Mesodermal cell (in vitro differentiated cells): Measurements from ENCODE around the gene SEH1L.

Experiments
- H3K27ac ChIP-seq: 2 replicates; pipeline ENCODE4 v1.7.0; 2013; ENCODE audit warnings: mild to moderate bottlenecking, low read depth, low read length, moderate library complexity; ENCODE audit not compliant: severe bottlenecking
- H3K36me3 ChIP-seq: 2 replicates; pipeline ENCODE4 v1.7.1; 2013; ENCODE audit warnings: mild to moderate bottlenecking, low read length, moderate library complexity; ENCODE audit not compliant: control insufficient read depth, insufficient read depth
- H3K4me1 ChIP-seq: one replicate; pipeline ENCODE4 v1.7.1; 2013; ENCODE audit warnings: mild to moderate bottlenecking, low read length; ENCODE audit not compliant: insufficient read depth, control insufficient read depth, poor library complexity, severe bottlenecking
- H3K4me3 ChIP-seq: 2 replicates; pipeline ENCODE4 v1.7.0; 2013; ENCODE audit warnings: low read length, control low read depth, mild to moderate bottlenecking; ENCODE audit not compliant: insufficient read depth, poor library complexity, severe bottlenecking; ENCODE audit errors: extremely low read depth
- H3K9me3 ChIP-seq: 2 replicates; pipeline ENCODE4 v1.7.1; 2013; ENCODE audit warnings: mild to moderate bottlenecking, low read length, moderate library complexity; ENCODE audit not compliant: control insufficient read depth
- WGBS, 2 experiments: methylation state at CpG; one replicate each; pipeline ENCODE4 v1.1.5; 2013; ENCODE audit warnings: missing lambda C conversion rate in 2 of 2; ENCODE audit not compliant: insufficient coverage in 2 of 2; 5-methylcytosine and 5-hydroxymethylcytosine counted together

Gene SEH1L

DNA sequence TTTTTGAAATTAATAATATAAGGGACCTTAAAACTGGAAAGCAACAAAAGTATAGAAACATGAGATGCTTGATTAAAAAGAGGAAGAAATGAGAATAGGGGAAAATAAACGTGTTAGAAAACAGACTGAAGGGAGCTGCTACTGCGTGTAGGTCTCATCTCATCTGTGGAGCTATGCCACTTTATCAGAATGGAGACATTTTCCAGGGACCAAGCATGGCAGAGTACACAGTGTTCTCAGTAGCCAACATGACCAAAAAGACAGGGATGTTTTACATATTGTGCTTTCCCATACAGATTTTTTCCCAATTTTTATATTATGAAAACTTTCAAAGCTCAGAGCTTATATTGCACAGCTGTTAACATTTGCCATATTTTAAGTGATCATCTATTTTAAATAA is 66.4 kb downstream of the SEH1L start:
- Histone ChIP-seq H3K27ac (no peak overlapping the region), H3K4me1 (no peaks in the 10 kb centered on the region), H3K36me3 (peaks cover 89% of the 10 kb centered on the region), H3K4me3 (no peak overlapping the region), H3K9me3 (no peaks in the 10 kb centered on the region)
- WGBS, 2 experiments = 90 to 100% methylated on average over 2 of the region's 2 CpGs

DNA sequence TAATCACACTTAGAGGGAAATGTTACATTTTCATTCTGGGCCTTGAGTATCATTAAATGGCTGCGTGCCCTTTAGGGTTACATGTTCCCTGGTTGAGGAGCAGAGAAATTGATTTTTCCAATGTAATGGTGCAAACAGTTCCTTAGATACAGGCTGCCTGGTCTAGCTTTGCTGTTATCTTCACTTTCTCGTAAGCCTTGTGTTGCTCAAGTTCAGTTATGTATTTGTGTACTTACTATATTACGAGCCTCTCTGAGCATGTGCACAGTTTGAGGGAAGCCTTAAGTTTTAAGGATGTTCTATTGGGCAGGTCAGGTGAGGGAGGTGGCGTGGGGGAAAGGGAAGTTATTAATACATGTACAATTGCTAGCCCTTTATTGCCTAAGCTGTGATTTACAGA is 67.0 kb downstream of the SEH1L start:
- no peaks in the 10 kb centered on the region for H3K4me1 ChIP-seq
- H3K36me3 ChIP-seq = peaks cover 88% of the 10 kb centered on the region
- WGBS, 2 experiments = 100% methylated on average over 1 to 4 of the region's 4 CpGs
- H3K9me3 ChIP-seq = no peaks in the 10 kb centered on the region
- no peak overlapping the region for H3K27ac ChIP-seq
- no peak overlapping the region for H3K4me3 ChIP-seq

DNA sequence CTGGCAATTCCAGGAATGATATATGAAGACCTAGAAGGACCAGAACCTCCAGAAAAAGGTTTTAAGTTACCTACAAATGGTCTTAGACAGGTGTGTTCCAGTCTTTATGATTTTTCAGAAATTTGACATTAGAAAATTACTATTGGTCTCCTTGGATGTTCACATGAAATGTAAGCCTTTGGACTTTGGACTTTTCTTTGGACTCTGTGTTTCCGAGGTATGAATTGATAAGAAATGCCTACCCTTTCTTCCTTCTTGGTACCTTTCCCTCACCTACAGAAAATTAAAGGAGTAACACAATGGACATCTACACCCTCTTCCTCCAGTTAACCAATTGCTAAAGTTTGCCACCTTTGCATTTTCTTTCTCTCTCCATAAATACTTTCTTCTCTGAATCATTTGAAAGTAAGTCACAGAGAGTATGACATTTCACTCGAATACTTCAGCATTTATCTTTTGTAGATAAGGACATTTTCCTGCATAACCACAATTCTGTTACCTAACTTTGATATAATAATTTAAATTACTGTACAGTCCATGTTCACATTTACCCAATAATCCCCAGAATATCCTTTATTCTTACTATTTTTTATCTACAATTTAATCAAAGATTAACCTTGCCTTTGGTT is 69.5 kb downstream of the SEH1L start:
- no CpG with 5 or more reads among the region's 2 CpGs for WGBS, 2 experiments
- Histone ChIP-seq H3K4me1 (no peaks in the 10 kb centered on the region), H3K27ac (no peak overlapping the region), H3K36me3 (peaks cover 80% of the 10 kb centered on the region), H3K4me3 (no peak overlapping the region), H3K9me3 (no peaks in the 10 kb centered on the region)

DNA sequence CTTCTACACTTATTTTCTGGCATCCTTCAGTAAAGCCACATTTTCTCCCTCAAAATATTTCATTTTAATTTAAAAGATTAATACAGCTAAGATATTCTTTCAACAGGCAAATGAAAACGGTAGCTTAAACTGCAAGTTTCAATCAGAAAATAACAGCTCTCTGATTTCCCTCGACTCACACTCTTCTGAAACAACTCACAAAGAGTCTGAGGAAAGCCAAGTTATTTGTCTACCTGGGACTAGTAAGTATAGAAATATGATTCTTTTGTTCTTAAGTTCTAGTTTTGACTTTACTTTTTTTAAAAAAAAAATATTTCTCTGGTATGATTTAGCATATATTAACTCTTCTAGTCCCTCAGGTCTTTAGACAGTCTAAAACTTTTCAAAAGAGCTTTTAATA is 70.6 kb downstream of the SEH1L start:
- Histone ChIP-seq H3K36me3 (peaks cover 73% of the 10 kb centered on the region), H3K4me3 (no peak overlapping the region), H3K9me3 (no peaks in the 10 kb centered on the region), H3K4me1 (no peaks in the 10 kb centered on the region), H3K27ac (no peak overlapping the region)
- WGBS, 2 experiments = no CpG with 5 or more reads among the region's 2 CpGs

DNA sequence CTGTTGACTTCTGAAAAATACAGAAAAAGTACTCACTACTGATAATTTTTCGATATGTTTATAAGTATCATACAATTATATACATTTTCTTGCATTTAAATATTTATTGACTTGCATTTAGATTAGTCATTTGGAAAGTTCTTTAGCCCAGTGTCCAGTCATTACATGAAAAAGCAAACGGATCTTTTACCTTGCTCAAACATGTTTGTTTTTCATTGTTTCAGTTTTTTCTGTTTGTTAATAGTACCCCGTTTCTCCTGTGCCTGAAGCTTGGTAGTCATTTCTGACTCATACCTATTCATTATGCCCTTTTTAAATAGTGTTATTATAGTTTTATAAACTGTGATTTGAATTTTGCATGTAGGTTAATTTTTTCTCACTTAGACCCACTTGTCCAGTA is 71.5 kb downstream of the SEH1L start:
- Histone ChIP-seq H3K4me1 (no peaks in the 10 kb centered on the region), H3K4me3 (no peak overlapping the region), H3K9me3 (no peaks in the 10 kb centered on the region), H3K36me3 (peaks cover 68% of the 10 kb centered on the region), H3K27ac (no peak overlapping the region)
- 83% methylated on average over 1 of the region's 3 CpGs; no CpG with 5 or more reads in 1 of the 2 experiments for WGBS, 2 experiments

DNA sequence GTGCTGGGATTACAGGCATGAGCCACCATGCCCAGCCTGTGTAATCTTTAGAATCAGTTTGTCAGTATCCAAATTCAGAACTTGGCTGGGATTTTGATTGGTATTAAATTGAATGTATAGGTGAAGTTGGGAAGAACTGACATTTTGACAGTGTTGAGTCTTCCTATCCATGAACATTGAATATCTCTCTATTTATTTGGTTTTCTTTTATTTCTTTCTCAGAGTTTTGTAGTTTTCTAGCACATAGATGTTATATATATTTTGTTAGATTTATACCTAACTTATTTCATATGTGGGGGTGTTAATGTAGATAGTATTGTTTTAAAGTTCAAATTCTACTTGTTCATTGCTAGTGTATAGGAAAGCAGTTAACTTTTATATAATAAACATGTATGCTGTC is 74.8 kb downstream of the SEH1L start:
- Histone ChIP-seq H3K4me1 (no peaks in the 10 kb centered on the region), H3K27ac (no peak overlapping the region), H3K9me3 (no peaks in the 10 kb centered on the region), H3K36me3 (peaks cover 56% of the 10 kb centered on the region), H3K4me3 (no peak overlapping the region)

GRCh38 chr18:13025233-13025632 is 77.4 kb downstream of the SEH1L start:
- WGBS, 2 experiments = 100% methylated on average over 2 of the region's 2 CpGs; no CpG with 5 or more reads in 1 of the 2 experiments
- no peak overlapping the region for H3K4me3 ChIP-seq
- no peaks in the 10 kb centered on the region for H3K4me1 ChIP-seq
- no peaks in the 10 kb centered on the region for H3K9me3 ChIP-seq
- no peak overlapping the region for H3K27ac ChIP-seq
- H3K36me3 ChIP-seq = peaks cover 63% of the 10 kb centered on the region

- Histone ChIP-seq H3K4me1 (no peaks in the 10 kb centered on the region), H3K27ac (peak overlapping the region; percentile 31), H3K9me3 (no peaks in the 10 kb centered on the region), H3K4me3 (no peak overlapping the region), H3K36me3 (peaks cover 67% of the 10 kb centered on the region)
- 80 to 95% methylated on average over 2 of the region's 3 CpGs for WGBS, 2 experiments
Measured at GRCh38 chr18:13026583-13027270, 78.9 kb downstream of the SEH1L start.

GRCh38 chr18:13028869-13029268 is 81.1 kb downstream of the SEH1L start:
- Histone ChIP-seq H3K4me3 (no peak overlapping the region), H3K27ac (no peak overlapping the region), H3K9me3 (no peaks in the 10 kb centered on the region), H3K4me1 (no peaks in the 10 kb centered on the region), H3K36me3 (peaks cover 76% of the 10 kb centered on the region)
- WGBS, 2 experiments = 90% methylated on average over 2 of the region's 2 CpGs; no CpG with 5 or more reads in 1 of the 2 experiments

GRCh38 chr18:13032173-13032572 is 84.4 kb downstream of the SEH1L start:
- Histone ChIP-seq H3K4me1 (no peaks in the 10 kb centered on the region), H3K36me3 (peaks cover 71% of the 10 kb centered on the region), H3K4me3 (no peak overlapping the region), H3K9me3 (no peaks in the 10 kb centered on the region), H3K27ac (no peak overlapping the region)
- WGBS, 2 experiments = 98 to 100% methylated on average over 3 to 5 of the region's 5 CpGs

DNA sequence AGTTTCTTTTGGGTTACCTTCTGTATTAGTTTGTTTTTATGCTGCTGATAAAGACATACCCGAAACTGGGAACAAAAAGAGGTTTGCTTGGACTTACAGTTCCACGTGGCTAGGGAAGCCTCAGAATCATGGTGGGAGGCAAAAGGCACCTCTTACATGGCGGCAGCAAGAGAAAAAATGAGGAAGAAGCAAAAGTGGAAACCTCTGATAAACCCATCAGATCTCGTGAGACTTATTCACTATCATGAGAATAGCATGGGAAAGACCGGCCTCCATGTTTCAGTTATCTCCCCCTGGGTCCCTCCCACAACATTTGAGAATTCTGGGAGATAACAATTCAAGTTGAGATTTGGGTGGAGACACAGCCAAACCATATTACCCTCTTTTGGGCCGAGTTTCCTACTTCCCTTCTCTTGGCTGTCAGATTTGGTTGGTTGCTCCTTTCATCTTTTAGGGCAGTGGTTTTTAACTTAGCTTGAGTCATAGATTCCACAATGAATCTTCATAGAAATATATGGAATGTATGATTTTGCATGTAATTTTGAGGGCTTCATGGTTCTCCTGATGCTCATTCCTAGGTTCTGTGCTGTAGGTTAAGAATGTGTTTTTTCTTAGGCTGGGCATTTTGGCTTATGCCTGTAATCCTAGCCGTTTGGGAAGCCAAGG is 87.6 kb downstream of the SEH1L start:
- H3K27ac ChIP-seq = no peak overlapping the region
- H3K4me3 ChIP-seq = no peak overlapping the region
- peaks cover 52% of the 10 kb centered on the region for H3K36me3 ChIP-seq
- no peaks in the 10 kb centered on the region for H3K4me1 ChIP-seq
- 89 to 90% methylated on average over 3 to 4 of the region's 7 CpGs for WGBS, 2 experiments
- H3K9me3 ChIP-seq = no peaks in the 10 kb centered on the region
